MG63 (cell line): ENCODE results near the gene EXOC7. TPM values are rescaled to one million over a fixed set of nuclear protein-coding genes. Genes with fewer than 3 reads are reported as not detected.
"Not testable (repeated sequence)": the region's sequence is repeated elsewhere in the genome, so short reads cannot be mapped to it uniquely, and the experiment has no call there.

Experiments
- DNase-seq: peaks from one replicate; pipeline ENCODE4 v3.0.0-alpha.2; 2020
- H3K27me3 ChIP-seq: fragments of 250-450 bp; sonication (Bioruptor Pico); 2 replicates; pipeline ENCODE4 v1.5.1; 2020; ENCODE audit warnings: mild to moderate bottlenecking, moderate library complexity
- H3K36me3 ChIP-seq: fragments of 250-450 bp; sonication (Bioruptor Pico); 2 replicates; pipeline ENCODE4 v1.5.1; 2020; ENCODE audit warnings: mild to moderate bottlenecking, moderate library complexity
- H3K4me3 ChIP-seq: fragments of 250-450 bp; sonication (Bioruptor Pico); 2 replicates; pipeline ENCODE4 v1.5.1; 2020; ENCODE audit warnings: mild to moderate bottlenecking, moderate library complexity
- H3K9me3 ChIP-seq: fragments of 250-450 bp; sonication (Bioruptor Pico); 2 replicates; pipeline ENCODE4 v1.5.1; 2020; ENCODE audit warnings: mild to moderate bottlenecking, moderate library complexity
- total RNA-seq: library from RNA; depleted of rRNA; stranded (reverse); fragments of >200 nt; shearing (Covaris generic); gene quantifications from 2 replicates; pipeline ENCODE4 v1.2.3, GENCODE V29; 2014; ENCODE audit warnings: low replicate concordance

The EXOC7 gene
- total RNA-seq, 1 experiment from 2014 or later = 81.8 TPM

- no peaks in the 10 kb centered on the region for H3K27me3 ChIP-seq
- H3K4me3 ChIP-seq = no peak overlapping the region
- H3K9me3 ChIP-seq = no peaks in the 10 kb centered on the region
- peaks cover 82% of the 10 kb centered on the region for H3K36me3 ChIP-seq
- DNase-seq = no peak
These were observed 54.9 kb downstream of the EXOC7 start for GRCh38 chr17:76048711-76049110.

DNA sequence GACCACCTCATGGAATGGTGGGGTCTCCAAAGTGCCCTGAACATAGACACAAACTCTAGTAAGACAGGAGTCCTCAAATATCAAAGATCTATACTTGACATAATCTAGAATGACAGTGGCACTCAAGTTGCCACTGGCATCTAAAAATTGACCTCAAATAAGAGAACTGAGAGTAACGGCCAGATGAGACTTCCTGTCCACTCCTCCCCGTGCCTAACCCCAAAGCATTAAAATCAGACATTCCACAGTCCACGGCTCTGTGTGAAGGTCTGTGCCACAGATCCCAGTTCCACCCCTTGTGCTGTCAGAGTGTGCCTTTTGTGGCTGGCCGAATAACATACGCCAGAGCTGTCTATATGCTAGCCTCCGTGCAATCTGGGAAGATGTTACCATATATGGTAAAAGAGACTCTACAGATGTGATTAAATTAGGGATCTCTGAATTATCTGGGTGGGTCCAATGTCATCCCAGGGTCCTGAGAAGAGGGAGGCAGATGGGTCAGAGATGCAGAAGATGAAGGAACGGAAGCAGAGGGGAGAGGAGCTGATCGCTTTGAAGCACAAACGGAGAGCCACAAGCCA is 55.5 kb downstream of the EXOC7 start:
- Histone ChIP-seq H3K9me3 (no peaks in the 10 kb centered on the region), H3K27me3 (no peaks in the 10 kb centered on the region), H3K4me3 (no peak overlapping the region), H3K36me3 (peaks cover 84% of the 10 kb centered on the region)
- DNase-seq = no peak

DNA sequence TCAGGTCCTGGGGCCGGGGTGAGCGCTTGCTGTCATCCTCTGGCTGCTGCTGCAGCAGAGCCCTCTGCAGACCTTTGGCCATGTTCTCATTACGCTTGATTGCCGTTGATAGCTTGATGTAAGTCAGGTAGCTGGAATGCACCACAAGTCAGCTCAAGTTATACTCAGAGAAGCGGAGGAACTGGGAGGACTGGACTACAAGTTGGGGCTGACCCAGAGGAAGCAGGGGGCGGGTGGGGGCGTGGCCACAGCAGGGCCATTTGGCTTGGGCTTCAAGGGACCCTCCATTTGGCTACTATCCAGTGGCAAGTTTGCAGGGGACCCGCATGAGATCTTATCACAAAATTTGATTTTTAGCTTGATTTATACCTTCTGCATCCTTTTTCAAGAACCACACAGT is 57.5 kb downstream of the EXOC7 start:
- no peaks in the 10 kb centered on the region for H3K9me3 ChIP-seq
- H3K27me3 ChIP-seq = no peaks in the 10 kb centered on the region
- no peak for DNase-seq
- H3K4me3 ChIP-seq = no peak overlapping the region
- H3K36me3 ChIP-seq = peaks cover 91% of the 10 kb centered on the region

- peaks cover 95% of the 10 kb centered on the region for H3K36me3 ChIP-seq
- not testable (repeated sequence) for DNase-seq, H3K27me3 ChIP-seq, H3K4me3 ChIP-seq, H3K9me3 ChIP-seq
These were observed 59.0 kb downstream of the EXOC7 start for GRCh38 chr17:76044475-76045007.

DNA sequence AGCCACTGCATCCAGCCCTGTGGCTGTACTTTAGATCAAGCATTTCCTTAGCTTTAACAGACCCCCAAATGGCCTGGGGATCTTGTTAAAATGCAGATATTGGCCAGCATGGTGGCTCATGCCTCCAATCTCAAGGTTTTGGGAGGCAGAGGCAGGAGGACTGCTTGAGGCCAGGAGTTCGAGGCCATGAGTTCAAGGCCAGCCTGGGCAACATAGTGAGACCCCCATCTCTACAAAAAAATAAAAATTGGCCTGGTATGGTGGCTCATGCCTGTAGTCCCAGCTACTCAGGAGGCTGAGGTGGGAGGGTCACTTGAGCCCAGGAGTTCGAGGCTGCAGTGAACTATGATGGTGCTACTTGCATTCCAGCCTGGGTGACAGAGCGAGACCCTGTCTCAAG is 60.7 kb downstream of the EXOC7 start:
- not testable (repeated sequence) for H3K9me3 ChIP-seq, H3K27me3 ChIP-seq, DNase-seq, H3K4me3 ChIP-seq
- peaks cover 95% of the 10 kb centered on the region for H3K36me3 ChIP-seq

- no peak overlapping the region for H3K4me3 ChIP-seq
- no peaks in the 10 kb centered on the region for H3K9me3 ChIP-seq
- H3K27me3 ChIP-seq = no peaks in the 10 kb centered on the region
- peaks cover 74% of the 10 kb centered on the region for H3K36me3 ChIP-seq
- DNase-seq = no peak
These were observed 63.2 kb downstream of the EXOC7 start for GRCh38 chr17:76040376-76040775.

DNA sequence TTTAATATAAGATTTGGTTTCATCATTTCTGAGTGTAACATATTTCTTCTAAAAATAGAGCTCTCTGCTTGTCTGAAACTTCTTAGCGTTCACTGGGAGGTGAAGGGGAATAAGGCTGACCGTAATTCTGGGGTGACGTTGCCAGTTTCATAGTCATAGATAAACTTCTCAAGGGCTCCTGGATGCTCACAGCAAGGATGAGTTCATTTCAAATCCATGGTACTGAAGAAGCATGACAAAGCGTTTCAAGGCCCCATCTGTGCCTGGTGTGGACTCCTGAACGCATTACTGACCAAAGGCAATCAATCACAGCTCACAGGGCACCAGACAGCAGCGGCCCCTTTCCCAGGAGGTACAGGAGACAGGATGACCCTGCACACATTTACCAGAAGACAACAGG is 64.5 kb downstream of the EXOC7 start:
- DNase-seq = no peak
- H3K9me3 ChIP-seq = no peaks in the 10 kb centered on the region
- H3K36me3 ChIP-seq = peaks cover 64% of the 10 kb centered on the region
- H3K27me3 ChIP-seq = no peaks in the 10 kb centered on the region
- no peak overlapping the region for H3K4me3 ChIP-seq

GRCh38 chr17:76038050-76038449 is 65.5 kb downstream of the EXOC7 start:
- H3K27me3 ChIP-seq = no peaks in the 10 kb centered on the region
- H3K4me3 ChIP-seq = no peak overlapping the region
- peaks cover 53% of the 10 kb centered on the region for H3K36me3 ChIP-seq
- no peaks in the 10 kb centered on the region for H3K9me3 ChIP-seq
- no peak for DNase-seq

DNA sequence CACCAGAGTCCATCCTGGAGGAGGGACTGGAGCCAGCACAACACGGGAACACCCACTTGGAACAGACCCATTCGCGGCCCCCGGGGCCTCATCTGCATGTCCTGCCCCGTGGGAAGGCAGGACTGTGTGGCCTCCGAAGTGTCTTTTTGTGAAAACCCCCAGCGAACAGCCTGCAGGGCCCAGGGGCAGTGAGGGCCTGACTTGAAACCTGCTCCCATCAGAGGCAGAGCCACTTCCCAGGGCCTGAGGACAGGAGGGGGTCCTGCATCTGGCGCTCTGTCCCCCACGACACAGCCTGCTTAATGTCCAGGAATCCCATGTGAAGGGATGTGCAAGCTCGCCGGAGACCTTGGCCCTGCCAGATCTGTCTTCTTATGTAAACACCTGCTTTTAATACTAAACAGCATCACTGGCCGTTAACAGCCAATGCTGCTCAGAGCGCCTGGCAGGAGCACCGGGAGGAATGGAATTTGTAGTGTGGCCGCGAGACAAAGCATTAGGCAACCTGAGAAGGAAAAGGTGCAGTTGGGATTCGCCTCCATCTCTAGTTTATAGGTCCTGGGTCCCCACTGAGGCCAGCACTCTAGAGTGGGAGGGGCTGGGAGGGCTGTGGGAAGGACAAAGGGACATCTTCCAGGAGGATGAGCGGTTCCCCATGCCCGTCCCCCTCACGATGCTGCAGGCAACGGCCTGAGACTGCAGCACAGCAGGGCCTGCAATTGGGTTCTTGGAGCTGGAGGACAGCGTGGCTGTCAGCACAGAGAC is 66.9 kb downstream of the EXOC7 start:
- H3K27me3 ChIP-seq = no peaks in the 10 kb centered on the region
- no peak for DNase-seq
- H3K36me3 ChIP-seq = peaks cover 39% of the 10 kb centered on the region

DNA sequence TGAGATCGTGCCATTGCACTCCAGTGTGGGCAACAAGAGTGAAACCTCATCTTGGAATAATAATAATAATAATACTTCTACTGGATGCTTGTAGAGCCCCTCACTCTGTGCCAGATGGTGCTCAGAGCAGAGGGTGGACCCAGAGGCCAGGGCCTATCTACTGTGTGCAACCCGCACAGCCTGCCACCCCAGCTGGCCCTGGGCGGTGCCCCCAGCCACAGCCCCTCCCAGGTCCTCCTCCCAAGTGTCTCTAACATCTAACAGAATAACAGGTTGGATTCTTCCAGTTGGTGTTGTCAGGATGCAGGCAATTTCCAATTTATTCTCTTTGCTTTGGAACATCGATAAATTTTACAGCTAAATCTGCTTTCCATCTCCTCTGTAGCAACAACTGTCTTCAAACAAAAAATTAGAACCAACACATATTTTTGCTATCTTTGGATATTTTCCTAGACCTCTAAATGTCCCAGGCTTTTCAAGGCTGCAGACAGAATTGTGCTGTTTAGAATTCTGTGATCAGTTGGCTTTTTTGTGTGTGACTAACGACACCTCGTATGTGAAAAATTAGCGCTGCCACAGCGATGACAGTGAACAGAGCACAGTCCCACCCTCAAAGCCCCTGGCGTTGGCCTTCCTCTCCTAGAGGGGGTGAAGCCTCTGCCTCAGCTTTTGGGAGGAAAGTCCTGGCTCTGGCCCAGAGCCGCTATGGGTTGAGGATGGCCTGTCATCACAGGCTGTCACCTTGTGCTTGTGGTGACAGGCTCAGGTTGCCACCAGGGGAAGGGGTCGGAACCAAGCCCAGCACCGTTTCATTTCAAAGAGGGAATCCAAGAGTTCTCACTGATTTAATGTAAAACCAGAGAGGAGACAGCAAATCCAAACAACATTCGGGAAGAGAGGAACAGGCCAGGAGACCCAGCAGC is 68.9 kb downstream of the EXOC7 start:
- DNase-seq = no peak
- no peaks in the 10 kb centered on the region for H3K9me3 ChIP-seq

More for the DNA sequence above, 66.9 kb downstream of the EXOC7 start:
- Histone ChIP-seq H3K4me3 (no peak overlapping the region), H3K9me3 (no peaks in the 10 kb centered on the region)

GRCh38 chr17:76033139-76033538 is 70.4 kb downstream of the EXOC7 start:
- DNase-seq = no peak
- Histone ChIP-seq H3K27me3 (no peaks in the 10 kb centered on the region), H3K9me3 (no peaks in the 10 kb centered on the region), H3K36me3 (peaks cover 4% of the 10 kb centered on the region), H3K4me3 (no peak overlapping the region)

More for the DNA sequence above, 68.9 kb downstream of the EXOC7 start:
- Histone ChIP-seq H3K27me3 (no peaks in the 10 kb centered on the region), H3K4me3 (no peak overlapping the region), H3K36me3 (peaks cover 19% of the 10 kb centered on the region)

- Histone ChIP-seq H3K36me3 (no peaks in the 10 kb centered on the region; the same call in 1 of the 2 replicates), H3K27me3 (no peaks in the 10 kb centered on the region)
- no peak for DNase-seq
These were observed 70.8 kb downstream of the EXOC7 start for GRCh38 chr17:76032780-76033108.

GRCh38 chr17:76032073-76032779 is 71.4 kb downstream of the EXOC7 start:
- DNase-seq = no peak
- Histone ChIP-seq H3K36me3 (no peaks in the 10 kb centered on the region; the same call in 1 of the 2 replicates), H3K4me3 (no peak overlapping the region), H3K9me3 (no peaks in the 10 kb centered on the region), H3K27me3 (no peaks in the 10 kb centered on the region)

More at GRCh38 chr17:76032780-76033108, 70.8 kb downstream of the EXOC7 start:
- H3K4me3 ChIP-seq = no peak overlapping the region
- no peaks in the 10 kb centered on the region for H3K9me3 ChIP-seq
